Tibial artery (tissue), 4 donors: ENCODE measurements around the gene CD84.

ENCODE experiments used
- DNase-seq, 2 donors: peaks; one replicate each; pipeline ENCODE4 v3.0.0-alpha.2; 2019
- H3K27ac ChIP-seq, 2 donors: fragments of 200-600 bp; sonication (generic) in 1 of 2; 1 replicate in 1 of 2; 2 replicates in 1 of 2; pipeline ENCODE4 v1.5.1; 2018 to 2019; ENCODE audit warnings: mild to moderate bottlenecking in 1 of 2
- H3K27me3 ChIP-seq, 2 donors: fragments of 200-600 bp; sonication (generic) in 1 of 2; one replicate each; pipeline versions ENCODE4 v1.5.1 to v1.6.0; 2016 to 2019
- H3K36me3 ChIP-seq, 3 donors: fragments of 200-600 bp; sonication (generic) in 2 of 3; one replicate each; pipeline ENCODE4 v1.5.1; 2016 to 2019; ENCODE audit warnings: mild to moderate bottlenecking in 2 of 3
- H3K4me1 ChIP-seq, 4 donors: fragments of 200-600 bp; sonication (generic) in 2 of 4; 1 replicate in 3 of 4; 2 replicates in 1 of 4; pipeline ENCODE4 v1.5.1; 2016 to 2019
- H3K4me3 ChIP-seq, 2 donors: fragments of 200-600 bp; sonication (generic) in 1 of 2; 1 replicate in 1 of 2; 2 replicates in 1 of 2; pipeline ENCODE4 v1.5.1; 2018 to 2019; ENCODE audit warnings: mild to moderate bottlenecking in 2 of 2
- H3K9me3 ChIP-seq, 3 donors: fragments of 200-600 bp; sonication (generic) in 1 of 3; one replicate each; pipeline ENCODE4 v1.5.1; 2016 to 2019
- CTCF ChIP-seq, 2 experiments: fragments of 200-600 bp in 1 of 2; fragments of 450-650 bp in 1 of 2; IDR thresholded peaks; one replicate each; pipeline ENCODE4 v1.5.1; 2017 to 2019; ENCODE audit warnings: antibody characterized with exemption in 2 of 2, mild to moderate bottlenecking in 1 of 2, moderate library complexity in 1 of 2
- intact Hi-C: fragments of 100-400 bp; cut with DNase I; formaldehyde crosslinking; loops from one replicate; pipeline ENCODE4 v1.15.0; 2023; ENCODE audit warnings: low total_unique reads

Gene CD84

DNA sequence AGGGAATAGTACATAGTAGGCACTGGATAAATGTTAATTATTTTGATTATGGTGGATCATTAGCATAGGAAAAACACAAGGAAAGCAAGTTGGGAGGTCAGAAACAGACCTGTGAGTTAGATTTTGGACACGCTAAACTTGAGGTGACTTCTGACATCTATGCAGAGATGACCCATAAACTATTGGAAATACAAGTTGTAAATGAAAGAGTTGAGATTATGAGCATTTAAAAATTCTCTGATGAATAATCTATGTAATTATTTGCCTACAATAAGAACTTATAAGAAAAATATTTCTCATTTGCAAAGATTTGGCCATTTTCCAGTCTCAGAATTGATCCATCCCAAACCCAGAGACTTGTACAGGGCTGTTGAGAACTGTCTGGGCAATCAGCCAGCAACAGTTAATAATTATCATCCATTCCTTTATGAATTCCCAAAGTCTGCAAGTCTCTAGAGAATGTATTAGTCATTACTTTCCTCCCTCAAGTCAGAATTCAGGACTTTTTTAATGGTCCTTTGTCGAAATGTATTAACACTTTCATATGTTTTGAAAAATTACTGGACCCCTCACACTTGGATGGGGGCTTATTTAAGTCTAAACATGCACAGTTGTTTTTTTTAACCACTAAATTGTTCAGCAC, 36.9 kb downstream of the CD84 start:
- Histone ChIP-seq H3K36me3 (no peaks in the 10 kb centered on the region), H3K4me1 (no peaks in the 10 kb centered on the region), H3K4me3 (no peak overlapping the region), H3K9me3 (no peaks in the 10 kb centered on the region), H3K27ac (no peak overlapping the region), H3K27me3 (no peaks in the 10 kb centered on the region)
- no peak for TF ChIP-seq CTCF (IDR thresholded peaks at IDR 0.05)
- intact Hi-C loops: no loop called here
- DNase-seq: no peak

DNA sequence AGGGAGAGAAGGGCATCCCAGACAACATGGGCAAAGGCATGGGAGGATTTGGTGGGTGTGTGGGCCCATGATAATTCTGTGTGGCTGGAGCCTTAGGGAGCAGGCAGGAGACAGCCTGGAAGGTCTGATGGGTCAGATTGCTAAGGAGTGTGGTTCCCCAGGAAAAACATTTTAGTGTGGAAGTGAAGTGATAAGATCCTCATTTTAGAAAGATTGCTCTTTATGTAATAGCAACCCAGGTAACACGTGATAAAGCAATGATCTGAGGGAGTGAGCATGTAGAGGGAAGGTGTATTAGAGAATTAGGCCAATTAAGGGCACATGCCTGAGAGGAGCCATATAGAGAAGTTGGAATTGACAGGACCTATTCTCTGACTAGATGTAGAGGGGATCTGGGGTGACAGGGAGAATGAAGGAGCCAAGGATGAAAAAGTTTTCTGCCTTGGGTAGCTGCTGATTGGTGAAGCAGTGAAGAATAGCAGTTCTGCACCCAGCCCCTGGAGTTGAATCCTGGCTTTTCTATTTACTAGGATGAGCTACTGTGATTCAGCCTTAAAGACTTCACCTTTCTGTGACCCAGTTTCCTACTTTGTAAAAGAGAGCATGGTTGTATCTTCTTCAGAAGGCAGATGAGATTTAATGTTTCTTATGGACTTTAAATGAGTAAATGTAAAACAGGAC, 37.5 kb downstream of the CD84 start:
- no peak overlapping the region for H3K4me3 ChIP-seq
- intact Hi-C loops: no loop called here
- no peak for TF ChIP-seq CTCF (IDR thresholded peaks at IDR 0.05)
- H3K4me1 ChIP-seq: no peaks in the 10 kb centered on the region
- no peak for DNase-seq
- H3K36me3 ChIP-seq: no peaks in the 10 kb centered on the region
- H3K27me3 ChIP-seq: no peaks in the 10 kb centered on the region
- no peak overlapping the region for H3K27ac ChIP-seq
- no peaks in the 10 kb centered on the region for H3K9me3 ChIP-seq

- Histone ChIP-seq H3K4me1 (no peaks in the 10 kb centered on the region), H3K4me3 (no peak overlapping the region), H3K9me3 (no peaks in the 10 kb centered on the region), H3K27ac (no peak overlapping the region), H3K36me3 (no peaks in the 10 kb centered on the region), H3K27me3 (no peaks in the 10 kb centered on the region)
- TF ChIP-seq CTCF (IDR thresholded peaks at IDR 0.05): no peak
- intact Hi-C loops: no loop called here
- DNase-seq: no peak
These were observed 38.5 kb downstream of the CD84 start for GRCh38 chr1:160540859-160541233.

- Histone ChIP-seq H3K4me3 (no peak overlapping the region), H3K27me3 (no peaks in the 10 kb centered on the region), H3K36me3 (no peaks in the 10 kb centered on the region), H3K4me1 (no peaks in the 10 kb centered on the region), H3K27ac (no peak overlapping the region), H3K9me3 (peaks cover 0 to 1% (median 0%) of the 10 kb centered on the region in 3 donors)
- TF ChIP-seq CTCF (IDR thresholded peaks at IDR 0.05): no peak
- intact Hi-C loops: no loop called here
- no peak for DNase-seq
These were observed 39.1 kb downstream of the CD84 start for GRCh38 chr1:160539990-160540858.

GRCh38 chr1:160539684-160539989, 39.7 kb downstream of the CD84 start:
- intact Hi-C loops: no loop called here
- Histone ChIP-seq H3K27ac (no peak overlapping the region), H3K27me3 (no peaks in the 10 kb centered on the region), H3K4me3 (no peak overlapping the region), H3K36me3 (no peaks in the 10 kb centered on the region), H3K9me3 (peaks cover 0 to 7% (median under 1%) of the 10 kb centered on the region in 3 donors), H3K4me1 (no peaks in the 10 kb centered on the region)
- no peak for TF ChIP-seq CTCF (IDR thresholded peaks at IDR 0.05)
- DNase-seq: no peak
